Astrocyte (in vitro differentiated cells and primary cell): ENCODE data around the gene NANOS2. TPM values are rescaled to one million over a fixed set of nuclear protein-coding genes. Genes with fewer than 3 reads are reported as not detected.

ENCODE experiments used
- DNase-seq: peaks from one replicate; pipeline ENCODE4 v3.0.0-alpha.2; 2010; ENCODE audit warnings: low read depth
- FAIRE-seq: peaks from 2 replicates; lab custom pipeline; 2011; peaks lifted over from hg19 to GRCh38; lab: Jason Lieb, UNC
- H2AFZ ChIP-seq: 2 replicates; pipeline ENCODE4 v1.6.0; 2012; ENCODE audit warnings: low read depth, low read length, inconsistent platforms
- H3K27ac ChIP-seq: 2 replicates; pipeline ENCODE4 v1.5.1; 2011; ENCODE audit warnings: low read depth, low read length, inconsistent platforms
- H3K27me3 ChIP-seq: 2 replicates; pipeline ENCODE4 v1.6.0; 2011; ENCODE audit warnings: low read length, inconsistent platforms; ENCODE audit not compliant: insufficient read depth
- H3K36me3 ChIP-seq: 2 replicates; pipeline ENCODE4 v1.5.1; 2011; ENCODE audit warnings: low read length, inconsistent platforms; ENCODE audit not compliant: insufficient read depth
- H3K4me1 ChIP-seq: 2 replicates; pipeline ENCODE4 v1.5.1; 2011; ENCODE audit warnings: low read length, inconsistent platforms; ENCODE audit not compliant: insufficient read depth
- H3K4me2 ChIP-seq: 2 replicates; pipeline ENCODE4 v1.6.0; 2012; ENCODE audit warnings: low read length, inconsistent platforms
- H3K4me3 ChIP-seq: 2 replicates; pipeline ENCODE4 v1.5.1; 2011; ENCODE audit warnings: low read depth, mild to moderate bottlenecking, low read length, inconsistent platforms; ENCODE audit not compliant: insufficient read depth
- H3K79me2 ChIP-seq: 2 replicates; pipeline ENCODE4 v1.6.0; 2012; ENCODE audit warnings: mild to moderate bottlenecking, low read length, inconsistent platforms; ENCODE audit not compliant: insufficient read depth
- H3K9ac ChIP-seq: 2 replicates; pipeline ENCODE4 v1.6.0; 2012; ENCODE audit warnings: mild to moderate bottlenecking, low read length, inconsistent platforms
- H3K9me3 ChIP-seq: 2 replicates; pipeline ENCODE4 v1.5.1; 2012; ENCODE audit warnings: low read depth, mild to moderate bottlenecking, low read length, inconsistent platforms; ENCODE audit not compliant: insufficient read depth
- H4K20me1 ChIP-seq: 2 replicates; pipeline ENCODE4 v1.6.0; 2012; ENCODE audit warnings: low read length, inconsistent platforms; ENCODE audit not compliant: insufficient read depth
- H3K27ac Mint-ChIP-seq: one replicate; pipeline ENCODE4 v1.8.0; 2021; ENCODE audit warnings: mild to moderate bottlenecking, mixed read lengths; ENCODE audit not compliant: unreplicated experiment
- H3K27me3 Mint-ChIP-seq: one replicate; pipeline ENCODE4 v1.8.0; 2021; ENCODE audit warnings: low read depth, mixed read lengths; ENCODE audit not compliant: unreplicated experiment
- H3K36me3 Mint-ChIP-seq: one replicate; pipeline ENCODE4 v1.8.0; 2021; ENCODE audit warnings: low read depth, mixed read lengths; ENCODE audit not compliant: unreplicated experiment
- H3K4me1 Mint-ChIP-seq: one replicate; pipeline ENCODE4 v1.8.0; 2021; ENCODE audit warnings: low read depth, mixed read lengths; ENCODE audit not compliant: unreplicated experiment
- H3K4me3 Mint-ChIP-seq: one replicate; pipeline ENCODE4 v1.8.0; 2021; ENCODE audit warnings: mild to moderate bottlenecking, moderate library complexity, mixed read lengths; ENCODE audit not compliant: unreplicated experiment
- H3K9me3 Mint-ChIP-seq: one replicate; pipeline ENCODE4 v1.8.0; 2021; ENCODE audit warnings: mild to moderate bottlenecking, mixed read lengths; ENCODE audit not compliant: unreplicated experiment
- CTCF ChIP-seq: IDR thresholded peaks from 2 replicates; pipeline ENCODE4 v1.5.1; 2011; ENCODE audit warnings: low read depth, mild to moderate bottlenecking, inconsistent platforms, low read length, moderate library complexity; ENCODE audit not compliant: insufficient read depth
- EZH2 ChIP-seq: IDR thresholded peaks from 2 replicates; pipeline ENCODE4 v1.6.1; 2012; ENCODE audit warnings: mild to moderate bottlenecking, low read length, inconsistent platforms; ENCODE audit not compliant: insufficient read depth
- total RNA-seq: library from RNA; stranded (reverse); gene quantifications from 2 replicates; pipeline ENCODE4 v1.2.1, GENCODE V29; 2021

NANOS2 gene
- total RNA-seq, 1 donor from 2014 or later = not detected

DNA sequence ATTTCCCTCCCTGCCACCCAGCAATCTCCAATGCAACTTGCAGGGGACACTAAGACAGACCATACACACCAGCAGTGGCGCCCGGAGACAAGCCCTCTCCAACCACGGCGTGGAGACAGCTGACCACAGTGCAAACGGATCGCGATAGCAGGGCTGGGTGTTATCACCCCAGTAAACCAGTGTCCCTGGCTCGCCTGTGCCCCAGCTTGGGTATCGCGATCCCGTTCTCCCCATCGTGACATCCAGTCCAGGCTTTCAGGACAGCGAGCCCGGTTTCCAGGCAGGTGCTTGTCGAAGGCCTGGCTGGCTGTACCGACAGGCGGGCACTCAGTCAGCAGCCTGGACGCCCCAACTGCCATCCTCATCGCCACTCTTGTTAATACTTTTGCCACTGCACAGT is 20.7 kb upstream of the NANOS2 start:
- no peak for DNase-seq
- no peaks in the 10 kb centered on the region for H4K20me1 ChIP-seq
- H2AFZ ChIP-seq = no peak overlapping the region
- peaks cover 1% of the 10 kb centered on the region for H3K9me3 Mint-ChIP-seq
- no peaks in the 10 kb centered on the region for H3K79me2 ChIP-seq
- H3K9me3 ChIP-seq = no peaks in the 10 kb centered on the region
- no peak for FAIRE-seq
- H3K27ac Mint-ChIP-seq = no peak overlapping the region
- no peak overlapping the region for H3K4me3 Mint-ChIP-seq
- no peak overlapping the region for H3K27ac ChIP-seq
- H3K36me3 ChIP-seq = no peaks in the 10 kb centered on the region
- H3K36me3 Mint-ChIP-seq = peaks cover 8% of the 10 kb centered on the region
- H3K27me3 Mint-ChIP-seq = peaks cover 26% of the 10 kb centered on the region
- no peak overlapping the region for H3K9ac ChIP-seq
- peaks cover 4% of the 10 kb centered on the region for H3K27me3 ChIP-seq
- no peak overlapping the region for H3K4me2 ChIP-seq
- H3K4me3 ChIP-seq = no peak overlapping the region
- TF ChIP-seq CTCF = no peak
- no peak for TF ChIP-seq EZH2
- H3K4me1 ChIP-seq = no peaks in the 10 kb centered on the region
- no peaks in the 10 kb centered on the region for H3K4me1 Mint-ChIP-seq

- Histone ChIP-seq H3K4me3 (no peak overlapping the region), H3K9ac (no peak overlapping the region), H3K36me3 (no peaks in the 10 kb centered on the region), H3K4me1 (no peaks in the 10 kb centered on the region), H3K9me3 (no peaks in the 10 kb centered on the region), H3K4me2 (no peak overlapping the region), H2AFZ (no peak overlapping the region), H3K79me2 (no peaks in the 10 kb centered on the region), H4K20me1 (no peaks in the 10 kb centered on the region), H3K27me3 (peaks cover 4% of the 10 kb centered on the region), H3K27ac (no peak overlapping the region)
- no peak for DNase-seq
- Mint-ChIP-seq H3K36me3 (peaks cover 8% of the 10 kb centered on the region), H3K27me3 (peaks cover 30% of the 10 kb centered on the region), H3K9me3 (peaks cover 1% of the 10 kb centered on the region), H3K4me3 (no peak overlapping the region), H3K4me1 (no peaks in the 10 kb centered on the region), H3K27ac (no peak overlapping the region)
- no peak for TF ChIP-seq CTCF
- no peak for TF ChIP-seq EZH2
- FAIRE-seq = no peak
These were observed 20.1 kb upstream of the NANOS2 start for GRCh38 chr19:45934551-45935230.

DNA sequence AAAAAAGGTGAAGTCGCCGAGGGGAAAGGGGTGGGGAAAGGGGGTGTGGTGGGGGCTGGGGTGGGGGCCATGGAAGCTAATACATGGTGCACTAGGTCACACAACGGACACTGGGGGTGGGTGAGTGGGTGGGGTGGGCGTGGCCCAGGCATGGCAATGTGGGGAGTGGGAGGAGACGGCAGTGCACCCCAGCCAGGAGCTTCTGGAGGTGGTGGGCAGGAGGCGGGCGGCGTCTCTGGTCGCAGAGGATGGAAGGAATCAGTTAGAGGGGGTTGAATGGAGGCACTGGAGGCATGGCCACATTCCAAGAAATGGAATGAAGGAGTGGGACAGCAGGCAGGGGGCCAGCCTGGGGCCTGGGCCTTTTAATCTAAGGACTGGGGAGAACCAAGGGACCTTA is 19.2 kb upstream of the NANOS2 start:
- Histone ChIP-seq H3K36me3 (no peaks in the 10 kb centered on the region), H2AFZ (no peak overlapping the region), H3K27ac (no peak overlapping the region), H3K4me1 (no peaks in the 10 kb centered on the region), H3K9me3 (no peaks in the 10 kb centered on the region), H3K27me3 (peaks cover 4% of the 10 kb centered on the region), H3K9ac (no peak overlapping the region), H3K4me2 (no peak overlapping the region), H4K20me1 (no peaks in the 10 kb centered on the region), H3K79me2 (no peaks in the 10 kb centered on the region), H3K4me3 (no peak overlapping the region)
- TF ChIP-seq CTCF (no peak), EZH2 (no peak)
- DNase-seq (no peak), FAIRE-seq (no peak)
- Mint-ChIP-seq H3K27me3 (peaks cover 37% of the 10 kb centered on the region), H3K4me3 (no peak overlapping the region), H3K9me3 (peaks cover 1% of the 10 kb centered on the region), H3K4me1 (no peaks in the 10 kb centered on the region), H3K36me3 (peaks cover 5% of the 10 kb centered on the region), H3K27ac (no peak overlapping the region)
